Measurements from ENCODE around the gene OLFM4. TPM values are rescaled to one million over a fixed set of nuclear protein-coding genes. Genes with fewer than 3 reads are reported as not detected.

The OLFM4 gene
- total and polyA plus RNA-seq, 4 donors, result 0.34 to 18.1 (median 3.2) TPM

- no peaks in the 10 kb centered on the region for H3K4me1 ChIP-seq (ENCODE audit: control insufficient read depth in 5 of 5, insufficient read depth in 5 of 5, low read length in 5 of 5)
- H3K9ac ChIP-seq (ENCODE audit: insufficient read depth in 1 of 2, low read length in 2 of 2), result no peak overlapping the region
- WGBS, 2 donors, result 84% methylated on average over 4 of the region's 4 CpGs
- no peak overlapping the region for H3K4me3 ChIP-seq
- TF ChIP-seq CTCF (IDR thresholded peaks at IDR 0.05; ENCODE audit: control extremely low read depth, extremely low read depth), result no peak
- ATAC-seq (ENCODE audit: insufficient read depth, low FRiP score) (no peak), DNase-seq (no peak)
- no peaks in the 10 kb centered on the region for H3K27me3 ChIP-seq (ENCODE audit: control insufficient read depth in 3 of 3, insufficient read depth in 3 of 3, low read length in 2 of 3)
- peaks cover 0 to 2% (median 0%) of the 10 kb centered on the region in 4 donors for H3K9me3 ChIP-seq (ENCODE audit: control insufficient read depth in 4 of 4, insufficient read depth in 3 of 4, low read length in 3 of 4)
- H3K36me3 ChIP-seq (ENCODE audit: control insufficient read depth in 4 of 4, insufficient read depth in 4 of 4, low read length in 4 of 4), result no peaks in the 10 kb centered on the region
- H3K27ac ChIP-seq (ENCODE audit: low read depth in 1 of 2, low read length in 1 of 2), result no peak overlapping the region
Measured at GRCh38 chr13:53018690-53019647, 9.6 kb upstream of the OLFM4 start.

DNA sequence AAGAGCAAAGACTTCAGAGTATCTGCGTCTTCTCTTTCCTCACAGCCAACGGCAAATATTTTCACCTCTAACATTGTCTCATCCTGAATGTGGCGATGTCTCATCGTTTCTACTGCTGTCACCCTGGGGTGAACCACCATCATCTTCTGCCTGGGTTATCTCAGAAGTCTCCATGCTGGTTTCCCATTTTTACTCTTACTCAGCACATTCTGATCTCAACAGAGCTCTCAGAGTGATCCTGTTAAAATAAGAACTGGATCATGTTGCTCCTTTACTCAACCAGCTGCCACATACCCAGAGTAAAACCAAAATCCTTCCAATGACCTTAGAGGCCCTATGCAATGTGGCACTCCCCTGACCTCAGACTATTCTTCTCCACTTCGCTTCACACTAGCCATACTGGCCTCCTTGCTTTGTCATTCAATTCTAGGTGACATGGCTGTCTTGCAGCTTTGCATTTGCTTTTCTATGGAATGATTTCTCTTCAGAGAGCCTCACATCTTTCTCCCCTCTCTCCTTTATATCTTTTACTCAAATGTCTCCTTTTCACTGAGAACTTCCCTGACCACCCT, 7.8 kb upstream of the OLFM4 start:
- no peak for ATAC-seq (ENCODE audit: insufficient read depth, low FRiP score)
- Histone ChIP-seq H3K9me3 (ENCODE audit: control insufficient read depth in 4 of 4, insufficient read depth in 3 of 4, low read length in 3 of 4) (peaks cover 0 to 2% (median 0%) of the 10 kb centered on the region in 4 donors), H3K27ac (ENCODE audit: low read depth in 1 of 2, low read length in 1 of 2) (no peak overlapping the region), H3K9ac (ENCODE audit: insufficient read depth in 1 of 2, low read length in 2 of 2) (no peak overlapping the region), H3K4me3 (no peak overlapping the region), H3K36me3 (ENCODE audit: control insufficient read depth in 4 of 4, insufficient read depth in 4 of 4, low read length in 4 of 4) (no peaks in the 10 kb centered on the region), H3K4me1 (ENCODE audit: control insufficient read depth in 5 of 5, insufficient read depth in 5 of 5, low read length in 5 of 5) (no peaks in the 10 kb centered on the region), H3K27me3 (ENCODE audit: control insufficient read depth in 3 of 3, insufficient read depth in 3 of 3, low read length in 2 of 3) (no peaks in the 10 kb centered on the region)
- 90 to 95% methylated on average over 5 of the region's 5 CpGs for WGBS, 2 donors
- DNase-seq, result no peak
- TF ChIP-seq CTCF (IDR thresholded peaks at IDR 0.05; ENCODE audit: control extremely low read depth, extremely low read depth), result no peak

- Histone ChIP-seq H3K9me3 (ENCODE audit: control insufficient read depth in 4 of 4, insufficient read depth in 3 of 4, low read length in 3 of 4) (no peaks in the 10 kb centered on the region), H3K36me3 (ENCODE audit: control insufficient read depth in 4 of 4, insufficient read depth in 4 of 4, low read length in 4 of 4) (no peaks in the 10 kb centered on the region), H3K27ac (ENCODE audit: low read depth in 1 of 2, low read length in 1 of 2) (no peak overlapping the region), H3K27me3 (ENCODE audit: control insufficient read depth in 3 of 3, insufficient read depth in 3 of 3, low read length in 2 of 3) (no peaks in the 10 kb centered on the region), H3K4me1 (ENCODE audit: control insufficient read depth in 5 of 5, insufficient read depth in 5 of 5, low read length in 5 of 5) (no peaks in the 10 kb centered on the region), H3K9ac (ENCODE audit: insufficient read depth in 1 of 2, low read length in 2 of 2) (no peak overlapping the region), H3K4me3 (no peak overlapping the region)
- ATAC-seq (ENCODE audit: insufficient read depth, low FRiP score) (no peak), DNase-seq (no peak)
- WGBS, 2 donors, result 49 to 67% methylated on average over 2 of the region's 2 CpGs
- TF ChIP-seq CTCF (IDR thresholded peaks at IDR 0.05; ENCODE audit: control extremely low read depth, extremely low read depth), result no peak
Measured at GRCh38 chr13:53023246-53023645, 5.4 kb upstream of the OLFM4 start.
